Esophagus squamous epithelium (tissue), 4 donors: ENCODE results near the gene PFDN1.

Experiments used
- CTCF ChIP-seq, 6 experiments: fragments of 450-650 bp in 4 of 6; fragments of 200-600 bp in 2 of 6; sonication (generic) in 2 of 6; IDR thresholded peaks; one replicate each; pipeline ENCODE4 v1.5.1; 2016 to 2019; ENCODE audit warnings: antibody characterized with exemption in 6 of 6, mild to moderate bottlenecking in 4 of 6, moderate library complexity in 4 of 6
- POLR2A ChIP-seq, 4 donors: fragments of 450-650 bp; IDR thresholded peaks; one replicate each; pipeline ENCODE4 v1.6.1; 2017; ENCODE audit warnings: antibody characterized with exemption in 4 of 4, mild to moderate bottlenecking in 4 of 4, moderate library complexity in 3 of 4

GRCh38 chr5:140305471-140305870, 2.6 kb upstream of the PFDN1 start:
- TF ChIP-seq CTCF (IDR thresholded peaks at IDR 0.05): no peak
- no peak for TF ChIP-seq POLR2A (IDR thresholded peaks at IDR 0.05)
